ENCODE results near the gene PDCD11.

The PDCD11 gene

GRCh38 chr10:103450201-103450695 lies 53.8 kb downstream of the PDCD11 start:
- DNase-seq: no peak

- DNase-seq: peak; percentile 49
Observed at GRCh38 chr10:103451091-103451813, 54.8 kb downstream of the PDCD11 start.

- peak; percentile 53 for DNase-seq
Observed at GRCh38 chr10:103451831-103452505, 55.5 kb downstream of the PDCD11 start, which contains the start of gene CALHM2. Gene CALHM2 (minus strand): TSS chr10:103452370. CDS start chr10:103449941, 2,429 bp downstream.

GRCh38 chr10:103452506-103453230 lies 56.2 kb downstream of the PDCD11 start:
- no peak for DNase-seq

- no peak for DNase-seq
Observed at GRCh38 chr10:103454026-103454425, 57.6 kb downstream of the PDCD11 start.

- DNase-seq: no peak
Observed at GRCh38 chr10:103455235-103455634, 58.8 kb downstream of the PDCD11 start.

GRCh38 chr10:103456074-103456660 lies 59.7 kb downstream of the PDCD11 start:
- DNase-seq: no peak

- no peak for DNase-seq
Observed at GRCh38 chr10:103457176-103457712, 60.8 kb downstream of the PDCD11 start.

GRCh38 chr10:103457896-103458583 lies 61.6 kb downstream of the PDCD11 start:
- no peak for DNase-seq

GRCh38 chr10:103458720-103459119 lies 62.3 kb downstream of the PDCD11 start, which contains the start of gene CALHM1:
Gene CALHM1 (minus strand): TSS chr10:103458900. CDS start chr10:103458751, 149 bp downstream.
- no peak for DNase-seq

GRCh38 chr10:103459615-103460014 lies 63.2 kb downstream of the PDCD11 start:
- DNase-seq: no peak

- DNase-seq: no peak
Observed at GRCh38 chr10:103463499-103463898, 67.1 kb downstream of the PDCD11 start.

- no peak for DNase-seq
Observed at GRCh38 chr10:103465411-103466179, 69.2 kb downstream of the PDCD11 start.

GRCh38 chr10:103466734-103467133 lies 70.3 kb downstream of the PDCD11 start:
- DNase-seq: no peak

GRCh38 chr10:103467406-103467805 lies 71.0 kb downstream of the PDCD11 start:
- DNase-seq: no peak

GRCh38 chr10:103469201-103469600 lies 72.8 kb downstream of the PDCD11 start:
- DNase-seq: no peak

- DNase-seq: peak; percentile 55
Observed at GRCh38 chr10:103470761-103471653, 74.6 kb downstream of the PDCD11 start.

- no peak for DNase-seq
Observed at GRCh38 chr10:103472005-103472404, 75.6 kb downstream of the PDCD11 start.

- no peak for DNase-seq
Observed at GRCh38 chr10:103473261-103473671, 76.8 kb downstream of the PDCD11 start.

GRCh38 chr10:103474077-103474476 lies 77.7 kb downstream of the PDCD11 start:
- no peak for DNase-seq
